ENCODE results near the gene NPHP1.
"Not testable (repeated sequence)": the region's sequence is repeated elsewhere in the genome, so short reads cannot be mapped to it uniquely, and the experiment has no call there.

The NPHP1 gene

GRCh38 chr2:110116033-110116710, 88.6 kb downstream of the NPHP1 start:
- Histone ChIP-seq H3K27me3 (ENCODE audit: control insufficient read depth, insufficient read depth, low read length) (peaks cover 23% of the 10 kb centered on the region), H3K9ac (ENCODE audit: low read length) (no peak overlapping the region), H3K4me1 (ENCODE audit: control insufficient read depth, insufficient read depth, low read length) (peaks cover 2% of the 10 kb centered on the region), H3K27ac (ENCODE audit: low read depth, low read length) (no peak overlapping the region), H3K36me3 (ENCODE audit: control insufficient read depth, insufficient read depth, low read length) (no peaks in the 10 kb centered on the region), H3K4me3 (ENCODE audit: low read length) (peak overlapping the region; percentile 61)

- peak within 1 kb of the TSS; percentile 61 for H3K4me3 ChIP-seq (ENCODE audit: low read length)
- peaks cover 23% of the 10 kb centered on the region for H3K27me3 ChIP-seq (ENCODE audit: control insufficient read depth, insufficient read depth, low read length)
- H3K36me3 ChIP-seq (ENCODE audit: control insufficient read depth, insufficient read depth, low read length) = no peaks in the 10 kb centered on the region
- peaks cover 2% of the 10 kb centered on the region for H3K4me1 ChIP-seq (ENCODE audit: control insufficient read depth, insufficient read depth, low read length)
- peak within 1 kb of the TSS; percentile 56 for H3K9ac ChIP-seq (ENCODE audit: low read length)
- H3K27ac ChIP-seq (ENCODE audit: low read depth, low read length) = peak within 1 kb of the TSS; percentile 55
Measured at GRCh38 chr2:110115291-110116032, 89.4 kb downstream of the NPHP1 start, which contains the start of gene MALL. MALL (minus strand) TSS chr2:110115822; CDS start chr2:110115792, 30 bp downstream.

- Histone ChIP-seq H3K9ac (ENCODE audit: low read length) (peak overlapping the region; percentile 56), H3K36me3 (ENCODE audit: control insufficient read depth, insufficient read depth, low read length) (no peaks in the 10 kb centered on the region), H3K27ac (ENCODE audit: low read depth, low read length) (peak overlapping the region; percentile 55), H3K4me1 (ENCODE audit: control insufficient read depth, insufficient read depth, low read length) (peaks cover 2% of the 10 kb centered on the region), H3K4me3 (ENCODE audit: low read length) (peak overlapping the region; percentile 61), H3K27me3 (ENCODE audit: control insufficient read depth, insufficient read depth, low read length) (peaks cover 23% of the 10 kb centered on the region)
Measured at GRCh38 chr2:110114831-110115255, 90.0 kb downstream of the NPHP1 start.

- peaks cover 2% of the 10 kb centered on the region for H3K4me1 ChIP-seq (ENCODE audit: control insufficient read depth, insufficient read depth, low read length)
- no peaks in the 10 kb centered on the region for H3K36me3 ChIP-seq (ENCODE audit: control insufficient read depth, insufficient read depth, low read length)
- peak overlapping the region; percentile 32 for H3K9ac ChIP-seq (ENCODE audit: low read length)
- H3K27me3 ChIP-seq (ENCODE audit: control insufficient read depth, insufficient read depth, low read length) = peaks cover 23% of the 10 kb centered on the region
- H3K27ac ChIP-seq (ENCODE audit: low read depth, low read length) = no peak overlapping the region
- H3K4me3 ChIP-seq (ENCODE audit: low read length) = peak overlapping the region; percentile 61
Measured at GRCh38 chr2:110113961-110114591, 90.7 kb downstream of the NPHP1 start.

GRCh38 chr2:110108291-110108690, 96.5 kb downstream of the NPHP1 start:
- H3K4me3 ChIP-seq (ENCODE audit: low read length); H3K36me3 ChIP-seq (ENCODE audit: control insufficient read depth, insufficient read depth, low read length); H3K9ac ChIP-seq (ENCODE audit: low read length); H3K27ac ChIP-seq (ENCODE audit: low read depth, low read length); H3K4me1 ChIP-seq (ENCODE audit: control insufficient read depth, insufficient read depth, low read length); H3K27me3 ChIP-seq (ENCODE audit: control insufficient read depth, insufficient read depth, low read length): not testable (repeated sequence)

- Histone ChIP-seq H3K4me3 (ENCODE audit: low read length) (no peak overlapping the region), H3K27ac (ENCODE audit: low read depth, low read length) (no peak overlapping the region), H3K4me1 (ENCODE audit: control insufficient read depth, insufficient read depth, low read length) (no peaks in the 10 kb centered on the region), H3K9ac (ENCODE audit: low read length) (no peak overlapping the region), H3K27me3 (ENCODE audit: control insufficient read depth, insufficient read depth, low read length) (peaks cover 2% of the 10 kb centered on the region), H3K36me3 (ENCODE audit: control insufficient read depth, insufficient read depth, low read length) (no peaks in the 10 kb centered on the region)
Measured at GRCh38 chr2:110107092-110108079, 97.4 kb downstream of the NPHP1 start.

- peaks cover 2% of the 10 kb centered on the region for H3K27me3 ChIP-seq (ENCODE audit: control insufficient read depth, insufficient read depth, low read length)
- no peak overlapping the region for H3K9ac ChIP-seq (ENCODE audit: low read length)
- no peak overlapping the region for H3K27ac ChIP-seq (ENCODE audit: low read depth, low read length)
- H3K36me3 ChIP-seq (ENCODE audit: control insufficient read depth, insufficient read depth, low read length) = no peaks in the 10 kb centered on the region
- H3K4me1 ChIP-seq (ENCODE audit: control insufficient read depth, insufficient read depth, low read length) = no peaks in the 10 kb centered on the region
- H3K4me3 ChIP-seq (ENCODE audit: low read length) = no peak overlapping the region
Measured at GRCh38 chr2:110106642-110107041, 98.2 kb downstream of the NPHP1 start.

GRCh38 chr2:110105608-110106467, 99.0 kb downstream of the NPHP1 start:
- Histone ChIP-seq H3K36me3 (ENCODE audit: control insufficient read depth, insufficient read depth, low read length) (no peaks in the 10 kb centered on the region), H3K27ac (ENCODE audit: low read depth, low read length) (no peak overlapping the region), H3K4me1 (ENCODE audit: control insufficient read depth, insufficient read depth, low read length) (peaks cover 3% of the 10 kb centered on the region), H3K4me3 (ENCODE audit: low read length) (peak overlapping the region; percentile 31), H3K9ac (ENCODE audit: low read length) (no peak overlapping the region), H3K27me3 (ENCODE audit: control insufficient read depth, insufficient read depth, low read length) (peaks cover 2% of the 10 kb centered on the region)

GRCh38 chr2:110105183-110105582, 99.6 kb downstream of the NPHP1 start:
- H3K9ac ChIP-seq (ENCODE audit: low read length) = no peak overlapping the region
- H3K4me1 ChIP-seq (ENCODE audit: control insufficient read depth, insufficient read depth, low read length) = peaks cover 3% of the 10 kb centered on the region
- no peak overlapping the region for H3K4me3 ChIP-seq (ENCODE audit: low read length)
- H3K36me3 ChIP-seq (ENCODE audit: control insufficient read depth, insufficient read depth, low read length) = no peaks in the 10 kb centered on the region
- peaks cover 2% of the 10 kb centered on the region for H3K27me3 ChIP-seq (ENCODE audit: control insufficient read depth, insufficient read depth, low read length)
- H3K27ac ChIP-seq (ENCODE audit: low read depth, low read length) = no peak overlapping the region

GRCh38 chr2:110104025-110104771, 100.6 kb downstream of the NPHP1 start:
- Histone ChIP-seq H3K4me1 (ENCODE audit: control insufficient read depth, insufficient read depth, low read length) (peaks cover 3% of the 10 kb centered on the region), H3K27me3 (ENCODE audit: control insufficient read depth, insufficient read depth, low read length) (peaks cover 2% of the 10 kb centered on the region), H3K36me3 (ENCODE audit: control insufficient read depth, insufficient read depth, low read length) (no peaks in the 10 kb centered on the region), H3K4me3 (ENCODE audit: low read length) (no peak overlapping the region), H3K9ac (ENCODE audit: low read length) (no peak overlapping the region), H3K27ac (ENCODE audit: low read depth, low read length) (no peak overlapping the region)
